BJ (cell line): ENCODE measurements around the gene C1orf116. TPM values are rescaled to one million over a fixed set of nuclear protein-coding genes. Genes with fewer than 3 reads are reported as not detected.

ENCODE experiments used
- CTCF ChIA-PET: fragments of 350-600 bp; formaldehyde crosslinking; extraction: SDS; loops from one replicate; lab custom pipeline; 2021; ENCODE audit warnings: antibody characterized with exemption, inconsistent platforms; lab: Yijun Ruan, JAX
- POLR2A ChIA-PET: fragments of 300-600 bp; sonication (Branson Sonifier 250); formaldehyde crosslinking; extraction: SDS; loops from one replicate; lab custom pipeline; 2021; ENCODE audit warnings: antibody characterized with exemption; lab: Charles Lee
- DNase-seq: peaks from one replicate; pipeline ENCODE4 v3.0.0-alpha.2; 2011; ENCODE audit warnings: low read depth
- H3K27me3 ChIP-seq: 2 replicates; pipeline ENCODE4 v1.6.0; 2011; ENCODE audit warnings: low read length; ENCODE audit not compliant: control insufficient read depth, insufficient read depth
- H3K36me3 ChIP-seq: 2 replicates; pipeline ENCODE4 v1.5.1; 2011; ENCODE audit warnings: low read length; ENCODE audit not compliant: control insufficient read depth, insufficient read depth
- H3K4me3 ChIP-seq: 2 replicates; pipeline ENCODE4 v1.5.1; 2011; ENCODE audit warnings: low read depth, mild to moderate bottlenecking, control low read depth, low read length
- polyA plus RNA-seq: library from polyadenylated mRNA; depleted of rRNA; stranded (reverse); fragments of >200 nt; gene quantifications from 2 replicates; pipeline ENCODE4 v1.2.3, GENCODE V29; 2011
- TF ChIP-seq, protein P1 (sequence below): IDR thresholded peaks from 2 replicates; pipeline ENCODE4 v1.5.1; 2011; ENCODE audit warnings: low read depth, mild to moderate bottlenecking, control low read depth, inconsistent platforms, low read length, moderate library complexity; ENCODE audit not compliant: insufficient read depth

The C1orf116 gene
- polyA plus RNA-seq, 1 experiment = not detected

DNA sequence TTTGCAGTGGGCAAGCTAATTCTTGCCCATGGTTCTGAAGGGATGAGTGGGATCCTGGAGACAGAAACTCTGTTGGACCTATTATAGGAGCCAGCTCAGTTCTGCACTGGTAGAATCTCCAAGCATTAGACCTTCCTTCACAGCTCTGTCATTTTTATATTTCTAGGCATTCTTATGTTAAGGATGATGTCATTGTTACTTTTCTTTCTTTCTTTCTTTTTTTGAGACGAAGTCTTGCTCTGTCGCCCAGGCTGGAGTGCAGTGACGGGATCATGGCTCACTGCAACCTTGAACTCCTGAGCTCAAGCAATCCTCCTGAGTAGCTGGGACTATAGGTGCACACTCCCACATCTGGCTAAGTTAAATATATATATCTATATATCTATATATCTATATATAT is 28.0 kb upstream of the C1orf116 start:
- Histone ChIP-seq H3K27me3 (no peaks in the 10 kb centered on the region), H3K4me3 (no peak overlapping the region), H3K36me3 (no peaks in the 10 kb centered on the region)
- POLR2A ChIA-PET = no interaction called here
- no peak for DNase-seq
- CTCF ChIA-PET = interaction anchor here (0.8 kb wide), 1 partner anchor 18 kb away, joined by 4 read pairs; no protein-coding TSS in a partner anchor
- TF ChIP-seq, protein P1, sequence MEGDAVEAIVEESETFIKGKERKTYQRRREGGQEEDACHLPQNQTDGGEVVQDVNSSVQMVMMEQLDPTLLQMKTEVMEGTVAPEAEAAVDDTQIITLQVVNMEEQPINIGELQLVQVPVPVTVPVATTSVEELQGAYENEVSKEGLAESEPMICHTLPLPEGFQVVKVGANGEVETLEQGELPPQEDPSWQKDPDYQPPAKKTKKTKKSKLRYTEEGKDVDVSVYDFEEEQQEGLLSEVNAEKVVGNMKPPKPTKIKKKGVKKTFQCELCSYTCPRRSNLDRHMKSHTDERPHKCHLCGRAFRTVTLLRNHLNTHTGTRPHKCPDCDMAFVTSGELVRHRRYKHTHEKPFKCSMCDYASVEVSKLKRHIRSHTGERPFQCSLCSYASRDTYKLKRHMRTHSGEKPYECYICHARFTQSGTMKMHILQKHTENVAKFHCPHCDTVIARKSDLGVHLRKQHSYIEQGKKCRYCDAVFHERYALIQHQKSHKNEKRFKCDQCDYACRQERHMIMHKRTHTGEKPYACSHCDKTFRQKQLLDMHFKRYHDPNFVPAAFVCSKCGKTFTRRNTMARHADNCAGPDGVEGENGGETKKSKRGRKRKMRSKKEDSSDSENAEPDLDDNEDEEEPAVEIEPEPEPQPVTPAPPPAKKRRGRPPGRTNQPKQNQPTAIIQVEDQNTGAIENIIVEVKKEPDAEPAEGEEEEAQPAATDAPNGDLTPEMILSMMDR = no peak

- no peak for DNase-seq
- ChIA-PET POLR2A (no interaction called here), CTCF (interaction anchor here (0.8 to 1.0 kb wide), 2 partner anchors 8 to 18 kb away, joined by 3 to 4 read pairs; no protein-coding TSS in a partner anchor)
- Histone ChIP-seq H3K36me3 (no peaks in the 10 kb centered on the region), H3K27me3 (no peaks in the 10 kb centered on the region), H3K4me3 (no peak overlapping the region)
- TF ChIP-seq, protein P1 = no peak
Observed at GRCh38 chr1:207059881-207060280, 27.3 kb upstream of the C1orf116 start.

GRCh38 chr1:207058878-207059867 is 26.6 kb upstream of the C1orf116 start:
- TF ChIP-seq, protein P1 = no peak
- CTCF ChIA-PET = interaction anchor here (1.0 to 2.0 kb wide), 2 partner anchors 8 to 11 kb away, joined by 3 to 5 read pairs; no protein-coding TSS in a partner anchor
- DNase-seq = no peak
- POLR2A ChIA-PET = no interaction called here
- Histone ChIP-seq H3K4me3 (no peak overlapping the region), H3K27me3 (no peaks in the 10 kb centered on the region), H3K36me3 (no peaks in the 10 kb centered on the region)

DNA sequence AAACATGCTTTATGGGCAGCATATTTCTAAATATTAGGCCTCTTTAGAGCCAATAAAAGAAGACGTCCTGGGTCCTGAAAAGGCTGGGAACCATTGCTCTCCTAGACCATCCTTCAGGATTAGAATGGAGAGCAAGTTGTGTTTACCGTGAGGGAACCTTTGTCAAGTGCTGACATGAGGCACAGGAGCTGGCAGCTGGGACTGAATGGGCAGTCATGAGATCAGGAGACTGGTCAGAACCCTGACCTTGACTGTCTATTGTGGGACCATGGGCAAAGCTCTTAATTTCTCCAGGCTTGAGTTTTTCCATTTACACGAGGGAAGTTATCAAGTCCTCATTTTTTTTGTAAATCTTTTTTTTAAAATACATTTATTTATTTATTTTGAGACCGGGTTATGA is 25.7 kb upstream of the C1orf116 start:
- TF ChIP-seq, protein P1 = no peak
- Histone ChIP-seq H3K4me3 (no peak overlapping the region), H3K36me3 (no peaks in the 10 kb centered on the region), H3K27me3 (no peaks in the 10 kb centered on the region)
- CTCF ChIA-PET = interaction anchor here (2.0 kb wide), 1 partner anchor 10 kb away, joined by 5 read pairs; no protein-coding TSS in a partner anchor
- DNase-seq = no peak
- POLR2A ChIA-PET = no interaction called here

DNA sequence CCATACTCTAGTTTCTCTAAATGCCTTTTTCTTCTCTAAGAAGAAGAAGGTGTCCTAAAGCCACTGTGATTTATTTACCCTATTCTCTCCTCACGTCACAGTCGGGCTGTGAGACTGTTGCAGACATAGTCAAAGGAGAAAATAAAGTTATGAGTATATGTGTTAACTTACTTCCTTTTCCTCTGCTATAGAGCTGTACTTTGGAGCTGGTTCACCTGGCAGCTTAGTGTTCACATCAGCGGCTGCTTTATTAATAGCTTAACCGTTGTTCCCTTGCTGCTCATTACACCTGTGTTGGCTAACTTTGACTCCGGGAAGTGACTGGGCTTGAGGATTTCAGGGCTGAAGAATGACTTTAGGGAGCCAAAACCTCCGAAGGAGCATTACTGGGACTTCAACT is 24.1 kb upstream of the C1orf116 start:
- no peak for DNase-seq
- H3K36me3 ChIP-seq = no peaks in the 10 kb centered on the region
- TF ChIP-seq, protein P1 = no peak
- ChIA-PET CTCF (interaction anchor here (1.1 kb wide), 1 partner anchor 265 kb away, joined by 3 read pairs; the partner anchor contains the start of gene CD55), POLR2A (no interaction called here)
- H3K27me3 ChIP-seq = no peaks in the 10 kb centered on the region
- no peak overlapping the region for H3K4me3 ChIP-seq
